HFFc6 (cell line): ENCODE data around the gene AP1S2. TPM values are rescaled to one million over a fixed set of nuclear protein-coding genes. Genes with fewer than 3 reads are reported as not detected.

Source experiments
- DNase-seq: peaks from one replicate; pipeline ENCODE4 v3.0.0-alpha.2; 2018
- H3K27ac Mint-ChIP-seq: 2 replicates; pipeline ENCODE4 v1.8.0; 2020; ENCODE audit warnings: mild to moderate bottlenecking, mixed read lengths
- H3K27me3 Mint-ChIP-seq: 2 replicates; pipeline ENCODE4 v1.8.0; 2021; ENCODE audit warnings: mild to moderate bottlenecking, moderate library complexity, mixed read lengths; ENCODE audit not compliant: insufficient read depth
- H3K36me3 Mint-ChIP-seq: 2 replicates; pipeline ENCODE4 v1.8.0; 2021; ENCODE audit warnings: low read depth, mixed read lengths
- H3K4me1 Mint-ChIP-seq: 2 replicates; pipeline ENCODE4 v1.8.0; 2020; ENCODE audit warnings: low read depth, mixed read lengths
- H3K4me3 Mint-ChIP-seq: 2 replicates; pipeline ENCODE4 v1.8.0; 2020; ENCODE audit warnings: mild to moderate bottlenecking, moderate library complexity, mixed read lengths
- H3K9me3 Mint-ChIP-seq: 2 replicates; pipeline ENCODE4 v1.8.0; 2020; ENCODE audit warnings: mild to moderate bottlenecking, mixed read lengths
- CTCF ChIP-seq: fragments of 200-600 bp; sonication (generic); IDR thresholded peaks from 2 replicates; pipeline ENCODE4 v1.5.0; 2021; ENCODE audit warnings: antibody characterized with exemption, mild to moderate bottlenecking
- total RNA-seq, 6 experiments: library from RNA; stranded (reverse); fragmentation: NEBNext Ultra II Directional; extraction: Animal tissue kit (Norgen Biotek cat#: 25700); gene quantifications; 2 replicates in 1 of 6; 3 replicates in 5 of 6; pipeline ENCODE4 v1.2.3, GENCODE V29; 2021

Gene AP1S2
- total RNA-seq, 6 experiments from 2014 or later, result 18.5 to 23.0 (median 20.7) TPM

- Mint-ChIP-seq H3K27me3 (peaks cover 10% of the 10 kb centered on the region), H3K36me3 (no peaks in the 10 kb centered on the region), H3K4me1 (no peaks in the 10 kb centered on the region), H3K4me3 (no peak overlapping the region), H3K9me3 (no peaks in the 10 kb centered on the region), H3K27ac (no peak overlapping the region)
- TF ChIP-seq CTCF, result no peak
- DNase-seq, result no peak
These were observed 20.1 kb upstream of the AP1S2 start for GRCh38 chrX:15874672-15875071.

GRCh38 chrX:15873566-15873965 is 19.0 kb upstream of the AP1S2 start:
- H3K36me3 Mint-ChIP-seq, result no peaks in the 10 kb centered on the region
- H3K27ac Mint-ChIP-seq, result no peak overlapping the region
- H3K4me1 Mint-ChIP-seq, result no peaks in the 10 kb centered on the region
- DNase-seq, result no peak
- H3K27me3 Mint-ChIP-seq, result peaks cover 10% of the 10 kb centered on the region
- no peaks in the 10 kb centered on the region for H3K9me3 Mint-ChIP-seq
- no peak for TF ChIP-seq CTCF
- no peak overlapping the region for H3K4me3 Mint-ChIP-seq

- no peak for DNase-seq
- H3K9me3 Mint-ChIP-seq, result no peaks in the 10 kb centered on the region
- TF ChIP-seq CTCF, result no peak
- peaks cover 10% of the 10 kb centered on the region for H3K27me3 Mint-ChIP-seq
- H3K4me1 Mint-ChIP-seq, result no peaks in the 10 kb centered on the region
- H3K4me3 Mint-ChIP-seq, result no peak overlapping the region
- no peaks in the 10 kb centered on the region for H3K36me3 Mint-ChIP-seq
- no peak overlapping the region for H3K27ac Mint-ChIP-seq
These were observed 15.7 kb upstream of the AP1S2 start for GRCh38 chrX:15870310-15870709.

- Mint-ChIP-seq H3K4me1 (no peaks in the 10 kb centered on the region), H3K27ac (no peak overlapping the region), H3K27me3 (peaks cover 7% of the 10 kb centered on the region; the same call in 1 of the 2 replicates), H3K4me3 (no peak overlapping the region), H3K9me3 (no peaks in the 10 kb centered on the region), H3K36me3 (no peaks in the 10 kb centered on the region)
- DNase-seq, result no peak
- no peak for TF ChIP-seq CTCF
These were observed 15.1 kb upstream of the AP1S2 start for GRCh38 chrX:15869695-15870094.

- H3K4me1 Mint-ChIP-seq, result no peaks in the 10 kb centered on the region
- no peak overlapping the region for H3K4me3 Mint-ChIP-seq
- no peak for DNase-seq
- H3K36me3 Mint-ChIP-seq, result no peaks in the 10 kb centered on the region
- H3K9me3 Mint-ChIP-seq, result no peaks in the 10 kb centered on the region
- TF ChIP-seq CTCF, result no peak
- no peak overlapping the region for H3K27ac Mint-ChIP-seq
- peaks cover 3% of the 10 kb centered on the region for H3K27me3 Mint-ChIP-seq
These were observed 11.5 kb upstream of the AP1S2 start for GRCh38 chrX:15866147-15866546.

GRCh38 chrX:15864629-15865028 is 10.0 kb upstream of the AP1S2 start:
- no peak overlapping the region for H3K4me3 Mint-ChIP-seq
- no peak for TF ChIP-seq CTCF
- H3K4me1 Mint-ChIP-seq, result no peaks in the 10 kb centered on the region
- no peaks in the 10 kb centered on the region; the same call in none of the 2 replicates for H3K27me3 Mint-ChIP-seq
- no peaks in the 10 kb centered on the region for H3K9me3 Mint-ChIP-seq
- H3K36me3 Mint-ChIP-seq, result no peaks in the 10 kb centered on the region
- H3K27ac Mint-ChIP-seq, result no peak overlapping the region
- DNase-seq, result peak; percentile 1
